GM18907 (cell line): ENCODE results near the gene SHKBP1.

Source experiments
- ATAC-seq: cut with Tn5 transposase; IDR thresholded peaks from one replicate; pipeline ENCODE4 v1.9.1; 2021; ENCODE audit warnings: mild to moderate bottlenecking, moderate library complexity; ENCODE audit not compliant: unreplicated experiment

Gene SHKBP1

GRCh38 chr19:40630571-40631160, 54.0 kb downstream of the SHKBP1 start:
- ATAC-seq, result no peak

GRCh38 chr19:40632311-40633036, 55.8 kb downstream of the SHKBP1 start:
- no peak for ATAC-seq

- ATAC-seq, result no peak
These were observed 56.5 kb downstream of the SHKBP1 start for GRCh38 chr19:40633207-40633606.

GRCh38 chr19:40638327-40638726, 61.7 kb downstream of the SHKBP1 start:
- no peak for ATAC-seq

- ATAC-seq, result no peak
These were observed 62.9 kb downstream of the SHKBP1 start for GRCh38 chr19:40639638-40639982.

- no peak for ATAC-seq
These were observed 64.1 kb downstream of the SHKBP1 start for GRCh38 chr19:40640744-40641143.
